Brain microvascular endothelial cell (primary cell): ENCODE measurements around the gene DENND1A.

ENCODE experiments used
- DNase-seq: peaks from one replicate; pipeline ENCODE4 v3.0.0-alpha.2; 2020
- H3K27ac ChIP-seq: fragments of 250-450 bp; sonication (Bioruptor Pico); 2 replicates; pipeline ENCODE4 v1.5.1; 2020; ENCODE audit warnings: mild to moderate bottlenecking, moderate library complexity
- H3K27me3 ChIP-seq: fragments of 250-450 bp; sonication (Bioruptor Pico); replicated peaks from 2 replicates; pipeline ENCODE4 v1.5.1; 2020; ENCODE audit warnings: mild to moderate bottlenecking
- H3K36me3 ChIP-seq: fragments of 250-450 bp; sonication (Bioruptor Pico); replicated peaks from 2 replicates; pipeline ENCODE4 v1.5.1; 2020; ENCODE audit warnings: mild to moderate bottlenecking
- H3K4me3 ChIP-seq: 2 replicates; pipeline ENCODE4 v1.5.1; 2011; ENCODE audit warnings: low read depth, mild to moderate bottlenecking, control low read depth, low read length, moderate library complexity
- in situ Hi-C: cut with HindIII; loops from 2 replicates; pipeline ENCODE4 v1.10.0; 2017; ENCODE audit warnings: low sequenced_read_pairs, low pct_ligation_motif_present
- TF ChIP-seq, protein P1 (sequence below): IDR thresholded peaks from 2 replicates; pipeline ENCODE4 v1.5.1; 2011; ENCODE audit warnings: low read depth, mild to moderate bottlenecking, moderate library complexity, low read length, control low read depth, inconsistent platforms; ENCODE audit errors: missing control alignments

DENND1A gene

DNA sequence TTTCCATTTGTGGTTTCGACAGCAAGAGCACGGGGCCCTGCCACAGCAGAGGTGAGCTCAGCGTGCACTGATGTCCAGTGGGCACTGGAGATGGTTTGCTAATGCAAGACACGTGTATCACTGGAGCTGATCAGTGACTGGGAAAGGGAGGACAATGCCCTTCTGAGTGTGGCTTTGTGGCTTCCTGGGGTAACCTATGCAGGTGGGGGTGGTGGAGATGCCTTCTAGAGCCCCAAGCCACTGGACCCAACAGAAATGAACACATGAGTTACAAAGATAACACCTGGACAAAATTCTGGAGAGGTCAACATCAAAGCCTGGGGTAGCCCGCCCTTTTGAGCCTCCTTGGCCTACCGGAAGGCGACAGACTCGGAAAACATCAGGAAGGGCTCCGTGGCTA lies 312.6 kb downstream of the DENND1A start:
- H3K4me3 ChIP-seq: no peak overlapping the region
- no peaks in the 10 kb centered on the region for H3K27me3 ChIP-seq
- no peak for DNase-seq
- H3K27ac ChIP-seq: no peak overlapping the region
- no peaks in the 10 kb centered on the region for H3K36me3 ChIP-seq
- TF ChIP-seq, protein P1, sequence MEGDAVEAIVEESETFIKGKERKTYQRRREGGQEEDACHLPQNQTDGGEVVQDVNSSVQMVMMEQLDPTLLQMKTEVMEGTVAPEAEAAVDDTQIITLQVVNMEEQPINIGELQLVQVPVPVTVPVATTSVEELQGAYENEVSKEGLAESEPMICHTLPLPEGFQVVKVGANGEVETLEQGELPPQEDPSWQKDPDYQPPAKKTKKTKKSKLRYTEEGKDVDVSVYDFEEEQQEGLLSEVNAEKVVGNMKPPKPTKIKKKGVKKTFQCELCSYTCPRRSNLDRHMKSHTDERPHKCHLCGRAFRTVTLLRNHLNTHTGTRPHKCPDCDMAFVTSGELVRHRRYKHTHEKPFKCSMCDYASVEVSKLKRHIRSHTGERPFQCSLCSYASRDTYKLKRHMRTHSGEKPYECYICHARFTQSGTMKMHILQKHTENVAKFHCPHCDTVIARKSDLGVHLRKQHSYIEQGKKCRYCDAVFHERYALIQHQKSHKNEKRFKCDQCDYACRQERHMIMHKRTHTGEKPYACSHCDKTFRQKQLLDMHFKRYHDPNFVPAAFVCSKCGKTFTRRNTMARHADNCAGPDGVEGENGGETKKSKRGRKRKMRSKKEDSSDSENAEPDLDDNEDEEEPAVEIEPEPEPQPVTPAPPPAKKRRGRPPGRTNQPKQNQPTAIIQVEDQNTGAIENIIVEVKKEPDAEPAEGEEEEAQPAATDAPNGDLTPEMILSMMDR: no peak
- in situ Hi-C loops: no loop called here

GRCh38 chr9:123616707-123617106 lies 313.2 kb downstream of the DENND1A start:
- H3K27me3 ChIP-seq: no peaks in the 10 kb centered on the region
- TF ChIP-seq, protein P1: no peak
- no peak overlapping the region for H3K4me3 ChIP-seq
- DNase-seq: no peak
- in situ Hi-C loops: no loop called here
- no peak overlapping the region for H3K27ac ChIP-seq
- H3K36me3 ChIP-seq: no peaks in the 10 kb centered on the region

DNA sequence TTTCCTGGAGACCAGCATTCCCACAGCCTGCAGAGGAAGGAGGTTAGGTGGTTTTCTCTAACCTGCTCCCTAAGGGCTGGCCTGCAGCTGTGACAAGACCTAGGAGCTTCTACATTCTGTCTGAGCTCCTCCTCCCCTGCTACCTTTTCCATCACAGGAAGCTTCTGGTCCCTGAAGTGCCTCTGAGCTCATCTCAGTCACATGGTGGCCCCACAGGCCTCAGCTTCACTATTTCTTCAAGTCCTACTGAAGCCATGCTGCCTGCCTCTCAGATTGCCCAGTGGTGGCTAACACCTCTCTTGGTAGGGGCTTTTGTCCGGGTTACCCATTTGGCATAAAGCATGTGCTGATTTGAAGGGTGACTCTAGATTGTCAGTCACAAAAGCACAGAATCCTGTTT lies 314.5 kb downstream of the DENND1A start:
- TF ChIP-seq, protein P1: no peak
- H3K4me3 ChIP-seq: no peak overlapping the region
- DNase-seq: no peak
- H3K27ac ChIP-seq: no peak overlapping the region
- in situ Hi-C loops: no loop called here
- H3K27me3 ChIP-seq: no peaks in the 10 kb centered on the region
- H3K36me3 ChIP-seq: no peaks in the 10 kb centered on the region

DNA sequence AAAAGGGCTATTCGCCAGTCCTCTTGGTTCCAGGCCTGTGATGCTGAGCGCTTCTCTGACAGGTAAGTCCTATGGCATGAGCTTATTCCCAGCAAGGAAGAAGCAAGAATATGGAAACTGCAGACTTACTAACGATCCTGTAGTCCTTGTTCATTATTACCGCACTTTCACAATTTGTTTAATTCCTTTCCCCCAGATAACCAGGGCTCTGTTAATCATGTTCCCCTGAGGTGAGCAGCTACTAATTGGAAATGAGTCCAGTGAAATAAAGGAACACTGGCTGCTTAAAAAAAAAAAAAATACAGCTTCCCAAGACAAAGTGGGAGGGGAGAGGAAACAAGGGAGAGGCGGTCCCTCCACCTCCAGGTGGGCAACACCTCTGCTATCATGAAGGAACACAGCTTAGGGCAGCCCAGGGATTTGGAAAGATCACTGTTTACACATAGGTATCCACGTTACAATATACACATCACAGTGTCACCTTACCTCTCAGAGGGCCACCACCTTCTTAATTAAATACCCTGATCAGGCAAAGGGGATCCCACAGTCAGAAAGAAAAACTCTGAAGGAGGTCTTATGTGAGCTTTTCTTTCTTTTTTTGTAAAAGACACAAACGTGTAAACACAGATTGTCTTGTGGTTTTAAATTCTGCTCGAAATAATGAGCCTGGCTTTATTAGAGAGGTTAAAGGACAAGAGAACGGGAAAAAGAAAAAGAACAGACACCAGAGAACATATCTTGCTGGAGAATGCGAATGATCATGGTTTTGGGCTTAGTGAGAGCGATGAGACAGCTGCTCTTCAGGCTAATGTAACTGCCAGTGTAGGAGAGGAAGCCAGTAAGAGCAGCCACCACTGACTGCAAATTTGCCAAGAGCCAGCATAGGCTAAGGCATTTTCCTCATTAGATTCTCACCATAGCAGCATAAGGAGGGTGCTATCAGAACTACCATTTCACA lies 315.3 kb downstream of the DENND1A start:
- H3K4me3 ChIP-seq: no peak overlapping the region
- no peaks in the 10 kb centered on the region for H3K36me3 ChIP-seq
- DNase-seq: no peak
- H3K27me3 ChIP-seq: no peaks in the 10 kb centered on the region
- no peak overlapping the region for H3K27ac ChIP-seq
- TF ChIP-seq, protein P1: no peak
- in situ Hi-C loops: no loop called here

GRCh38 chr9:123611226-123611625 lies 318.7 kb downstream of the DENND1A start:
- no peak for DNase-seq
- TF ChIP-seq, protein P1: no peak
- Histone ChIP-seq H3K4me3 (no peak overlapping the region), H3K36me3 (no peaks in the 10 kb centered on the region), H3K27me3 (no peaks in the 10 kb centered on the region), H3K27ac (no peak overlapping the region)
- in situ Hi-C loops: no loop called here
